GM18519 (cell line): ENCODE results near the gene RAB6B.

Experiments
- ATAC-seq: cut with Tn5 transposase; IDR thresholded peaks from one replicate; pipeline ENCODE4 v1.9.1; 2021; ENCODE audit warnings: mild to moderate bottlenecking, moderate library complexity; ENCODE audit not compliant: unreplicated experiment, low FRiP score

The RAB6B gene

GRCh38 chr3:133895208-133896001 is at the start of gene RAB6B:
Gene RAB6B, minus strand, starts transcription at chr3:133895882. Its CDS starts 416 bp downstream, at chr3:133895466.
- no peak for ATAC-seq

- ATAC-seq, result no peak
Measured at GRCh38 chr3:133944641-133945380, 49.1 kb upstream of the RAB6B start.

- ATAC-seq, result no peak
Measured at GRCh38 chr3:133944181-133944580, 48.5 kb upstream of the RAB6B start.

- ATAC-seq, result no peak
Measured at GRCh38 chr3:133943639-133944141, 48.0 kb upstream of the RAB6B start.

- no peak for ATAC-seq
Measured at GRCh38 chr3:133943031-133943535, 47.4 kb upstream of the RAB6B start.

- ATAC-seq, result no peak
Measured at GRCh38 chr3:133941415-133941821, 45.7 kb upstream of the RAB6B start.

- no peak for ATAC-seq
Measured at GRCh38 chr3:133940536-133940935, 44.9 kb upstream of the RAB6B start.

GRCh38 chr3:133939463-133939835 is 43.8 kb upstream of the RAB6B start:
- ATAC-seq, result no peak

- no peak for ATAC-seq
Measured at GRCh38 chr3:133938770-133939462, 43.2 kb upstream of the RAB6B start.

GRCh38 chr3:133937756-133938601 is 42.3 kb upstream of the RAB6B start:
- no peak for ATAC-seq

- no peak for ATAC-seq
Measured at GRCh38 chr3:133937061-133937686, 41.5 kb upstream of the RAB6B start.

GRCh38 chr3:133935843-133936769 is 40.4 kb upstream of the RAB6B start:
- ATAC-seq, result no peak

GRCh38 chr3:133934996-133935842 is 39.5 kb upstream of the RAB6B start:
- no peak for ATAC-seq

GRCh38 chr3:133934073-133934970 is 38.6 kb upstream of the RAB6B start:
- no peak for ATAC-seq

- no peak for ATAC-seq
Measured at GRCh38 chr3:133933097-133934024, 37.7 kb upstream of the RAB6B start.
